ENCODE results near the gene NTPCR.
"Not testable (repeated sequence)": the region's sequence is repeated elsewhere in the genome, so short reads cannot be mapped to it uniquely, and the experiment has no call there.

Gene NTPCR

GRCh38 chr1:232984577-232985425 lies 34.4 kb downstream of the NTPCR start:
- no peak for DNase-seq (ENCODE audit: low read depth)

GRCh38 chr1:232985882-232986526 lies 35.6 kb downstream of the NTPCR start:
- no peak for DNase-seq (ENCODE audit: low read depth)

GRCh38 chr1:232986527-232986922 lies 36.1 kb downstream of the NTPCR start:
- DNase-seq (ENCODE audit: low read depth): no peak

- no peak for DNase-seq (ENCODE audit: low read depth)
Measured at GRCh38 chr1:232987046-232987773, 36.8 kb downstream of the NTPCR start.

- no peak for DNase-seq (ENCODE audit: low read depth)
Measured at GRCh38 chr1:232987774-232988140, 37.3 kb downstream of the NTPCR start.

GRCh38 chr1:232988572-232989040 lies 38.2 kb downstream of the NTPCR start:
- DNase-seq (ENCODE audit: low read depth): no peak

- no peak for DNase-seq (ENCODE audit: low read depth)
Measured at GRCh38 chr1:232990176-232991128, 40.0 kb downstream of the NTPCR start.

GRCh38 chr1:232991238-232991637 lies 40.8 kb downstream of the NTPCR start:
- DNase-seq (ENCODE audit: low read depth): no peak

GRCh38 chr1:232992227-232992626 lies 41.8 kb downstream of the NTPCR start:
- no peak for DNase-seq (ENCODE audit: low read depth)

- DNase-seq (ENCODE audit: low read depth): no peak
Measured at GRCh38 chr1:232993555-232993954, 43.1 kb downstream of the NTPCR start.

GRCh38 chr1:232995189-232995588 lies 44.8 kb downstream of the NTPCR start:
- DNase-seq (ENCODE audit: low read depth): no peak

GRCh38 chr1:232996143-232996542 lies 45.7 kb downstream of the NTPCR start:
- no peak for DNase-seq (ENCODE audit: low read depth)

GRCh38 chr1:232998138-232998537 lies 47.7 kb downstream of the NTPCR start:
- DNase-seq (ENCODE audit: low read depth): no peak

- no peak for DNase-seq (ENCODE audit: low read depth)
Measured at GRCh38 chr1:232998646-232999045, 48.2 kb downstream of the NTPCR start.

- DNase-seq (ENCODE audit: low read depth): no peak
Measured at GRCh38 chr1:232999956-233000625, 49.7 kb downstream of the NTPCR start.

- DNase-seq (ENCODE audit: low read depth): not testable (repeated sequence)
Measured at GRCh38 chr1:233003638-233004037, 53.2 kb downstream of the NTPCR start.

- no peak for DNase-seq (ENCODE audit: low read depth)
Measured at GRCh38 chr1:233004451-233004850, 54.0 kb downstream of the NTPCR start.

GRCh38 chr1:233005156-233005555 lies 54.7 kb downstream of the NTPCR start:
- no peak for DNase-seq (ENCODE audit: low read depth)

GRCh38 chr1:233005703-233006102 lies 55.3 kb downstream of the NTPCR start:
- DNase-seq (ENCODE audit: low read depth): no peak

- DNase-seq (ENCODE audit: low read depth): no peak
Measured at GRCh38 chr1:233006108-233006507, 55.7 kb downstream of the NTPCR start.

- DNase-seq (ENCODE audit: low read depth): no peak
Measured at GRCh38 chr1:233006541-233006973, 56.1 kb downstream of the NTPCR start.

Measured in T follicular helper cell (primary cell).